ENCODE results near the gene SIL1.
"Not testable (repeated sequence)": the region's sequence is repeated elsewhere in the genome, so short reads cannot be mapped to it uniquely, and the experiment has no call there.

Gene SIL1

GRCh38 chr5:139138109-139138508 is 60.1 kb downstream of the SIL1 start:
- no peak for DNase-seq

- DNase-seq: no peak
These were observed 60.5 kb downstream of the SIL1 start for GRCh38 chr5:139137697-139138096.

- DNase-seq: no peak
These were observed 63.3 kb downstream of the SIL1 start for GRCh38 chr5:139134906-139135305.

DNA sequence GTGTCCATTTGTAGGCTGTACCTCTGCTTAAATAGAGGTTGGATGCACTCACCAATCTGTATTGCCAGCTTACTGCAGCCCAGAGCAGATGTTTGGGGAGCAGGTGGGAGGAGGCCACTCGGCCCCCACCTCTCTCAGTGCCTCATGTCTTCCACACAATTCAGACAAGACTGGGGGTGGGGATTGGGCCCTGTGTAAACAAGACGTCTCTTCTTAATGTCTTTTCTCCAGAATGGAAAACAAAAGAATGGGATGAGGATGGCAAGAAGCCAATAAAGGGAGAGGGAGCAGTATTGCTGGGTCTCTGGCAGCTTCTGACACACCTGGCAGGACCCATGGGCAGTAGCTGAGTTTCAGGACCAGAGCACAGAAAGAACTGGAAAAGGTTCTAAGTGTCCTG is 64.9 kb downstream of the SIL1 start:
- no peak for DNase-seq

DNA sequence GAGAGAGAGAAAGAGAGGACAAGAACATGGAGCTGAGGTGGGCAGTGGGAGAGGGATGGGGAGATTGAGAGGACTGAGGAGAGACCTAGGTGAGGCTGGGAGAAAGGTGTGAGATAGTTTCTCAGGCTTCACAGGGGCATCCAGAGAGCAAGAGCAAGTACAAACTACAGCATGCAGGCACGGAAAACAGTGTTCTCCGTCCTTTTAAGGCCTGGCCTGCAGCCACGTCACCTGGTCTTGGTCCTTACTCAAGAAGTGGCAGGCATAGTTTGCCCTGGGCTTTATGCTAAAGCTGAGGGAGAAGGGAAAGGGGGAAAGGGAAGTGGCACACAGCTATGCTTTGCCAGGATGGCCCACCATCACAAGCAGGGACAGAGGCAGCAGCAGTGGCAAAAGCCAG is 65.7 kb downstream of the SIL1 start:
- DNase-seq: no peak

- DNase-seq: peak; percentile 21
These were observed 66.2 kb downstream of the SIL1 start for GRCh38 chr5:139131921-139132432.

DNA sequence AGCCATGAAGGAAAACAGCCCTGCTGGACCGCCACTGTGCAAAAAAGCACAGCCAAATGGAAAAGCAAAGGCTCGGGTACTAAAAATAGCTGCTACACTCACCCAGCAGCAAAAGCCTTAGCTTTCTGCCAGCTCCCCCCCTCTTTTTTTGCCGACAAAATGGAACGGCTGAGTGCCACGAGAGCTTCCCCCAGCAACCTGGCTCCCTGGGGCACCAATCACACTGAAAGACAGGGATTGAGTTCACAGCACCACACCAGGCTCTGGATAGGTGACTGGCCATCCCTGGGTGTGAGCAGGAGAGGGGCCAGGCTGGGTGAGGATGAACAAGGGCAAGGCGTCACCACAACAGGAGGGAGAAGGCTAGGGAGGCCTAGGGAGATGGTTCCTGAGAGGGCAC is 66.7 kb downstream of the SIL1 start:
- DNase-seq: no peak

DNA sequence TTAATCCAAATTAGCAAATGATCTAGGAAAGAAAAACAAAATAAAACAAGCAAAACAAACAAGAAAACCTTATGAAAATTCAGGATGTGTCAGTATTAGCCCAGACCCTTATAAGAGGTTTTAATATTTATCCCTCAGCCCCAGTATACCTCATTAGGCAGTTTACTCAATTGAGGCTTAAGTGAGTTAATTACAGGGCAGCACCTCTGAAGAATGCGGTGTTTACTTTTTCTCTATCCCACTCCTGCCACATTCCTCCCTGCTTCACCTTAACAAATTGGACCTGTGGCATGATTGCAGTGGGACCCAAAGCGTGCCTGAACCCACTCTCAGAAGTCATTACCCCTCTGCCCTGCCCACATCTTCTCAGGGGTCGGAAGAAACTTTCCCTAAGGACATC is 67.1 kb downstream of the SIL1 start:
- no peak for DNase-seq

DNA sequence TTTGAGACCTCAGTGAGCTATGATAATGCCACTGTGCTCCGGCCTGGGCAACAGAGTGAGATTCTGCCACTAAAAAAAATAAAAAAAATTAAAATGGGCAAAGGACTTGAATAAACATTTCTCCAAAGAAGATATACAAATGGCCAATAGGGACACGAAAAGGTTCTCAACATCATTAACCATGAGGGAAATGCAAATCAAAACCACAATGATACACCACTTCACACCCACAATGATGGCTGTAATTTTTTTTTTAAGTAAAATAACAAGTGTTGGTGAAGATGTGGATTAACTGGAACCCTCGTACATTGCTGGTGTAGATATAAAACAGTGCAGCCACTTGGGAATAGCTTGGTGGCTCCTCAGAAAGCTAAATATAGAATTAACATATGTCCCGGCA is 68.0 kb downstream of the SIL1 start:
- DNase-seq: no peak

DNA sequence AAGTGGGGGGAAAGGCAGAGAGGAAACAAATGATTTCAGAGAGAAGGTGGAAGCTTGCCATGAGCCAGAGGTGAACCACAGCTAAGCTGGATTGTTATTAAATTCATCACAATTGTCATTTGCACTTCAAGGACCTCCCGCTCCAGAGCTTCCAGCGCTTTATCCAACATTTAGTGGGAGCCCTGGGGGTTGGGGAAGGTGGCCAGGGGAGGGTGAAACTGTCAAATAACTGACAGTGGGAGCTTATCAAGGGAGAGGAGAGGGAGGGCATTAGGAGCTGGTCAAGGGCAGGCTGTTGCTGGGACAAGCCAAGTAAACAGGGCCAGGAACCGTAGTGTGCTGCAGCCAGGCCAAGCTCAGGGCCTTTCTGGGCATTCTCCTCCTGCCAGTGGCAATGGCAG is 71.5 kb downstream of the SIL1 start:
- DNase-seq: no peak

DNA sequence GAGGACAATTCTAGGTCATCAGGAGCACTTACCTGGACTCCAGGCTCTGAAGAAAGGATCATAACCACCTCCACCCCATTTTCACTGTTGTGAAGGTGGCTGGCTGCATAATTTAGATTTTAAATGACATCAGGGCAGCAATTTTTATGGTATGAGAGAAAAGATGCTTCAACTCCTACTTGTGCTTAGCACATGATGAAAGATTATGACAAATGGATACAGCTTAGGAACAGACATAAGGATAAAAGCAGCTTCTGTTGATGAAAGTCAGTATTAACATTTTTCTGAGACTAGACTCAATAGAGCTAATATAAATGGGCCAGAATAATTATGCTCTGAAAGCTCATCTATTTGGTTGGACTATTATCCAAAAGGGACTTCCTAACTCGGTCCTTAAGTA is 72.2 kb downstream of the SIL1 start:
- DNase-seq: no peak

DNA sequence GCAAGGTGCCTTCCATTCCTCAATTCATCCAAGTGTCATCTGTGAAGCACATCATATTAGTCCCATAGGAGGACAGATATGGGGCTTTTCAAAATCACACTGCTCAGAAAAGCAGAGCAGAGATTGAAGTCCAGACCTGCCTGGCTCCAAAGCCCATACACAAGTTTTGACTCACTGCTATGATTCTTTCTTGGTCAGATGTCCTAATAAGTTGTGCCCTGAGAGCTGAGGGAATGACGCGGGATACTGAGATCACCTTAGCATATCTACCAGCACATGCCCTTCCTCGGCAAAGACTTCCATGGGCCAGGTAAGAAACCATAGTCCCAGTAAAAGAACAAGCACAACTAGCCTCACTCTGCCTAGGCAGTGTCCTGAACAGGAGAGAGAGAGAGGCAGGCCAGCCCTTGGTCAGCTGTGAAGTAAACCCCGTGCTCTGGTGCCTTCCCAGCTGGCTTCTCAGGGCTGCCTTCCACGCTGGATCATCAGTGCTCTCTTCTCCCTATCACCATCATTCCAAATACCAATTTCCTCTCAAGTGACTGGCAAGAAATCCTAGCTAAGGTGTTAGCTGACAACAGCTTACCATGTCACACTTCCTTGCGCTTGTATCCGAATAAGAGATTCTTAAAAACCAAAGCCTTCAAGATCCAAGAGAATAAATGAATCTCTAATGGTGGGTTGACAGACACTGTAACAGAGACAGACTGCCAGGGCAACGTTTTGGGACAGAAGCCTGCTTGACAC is 73.2 kb downstream of the SIL1 start:
- DNase-seq: no peak

GRCh38 chr5:139121120-139121519 is 77.0 kb downstream of the SIL1 start:
- DNase-seq: no peak

DNA sequence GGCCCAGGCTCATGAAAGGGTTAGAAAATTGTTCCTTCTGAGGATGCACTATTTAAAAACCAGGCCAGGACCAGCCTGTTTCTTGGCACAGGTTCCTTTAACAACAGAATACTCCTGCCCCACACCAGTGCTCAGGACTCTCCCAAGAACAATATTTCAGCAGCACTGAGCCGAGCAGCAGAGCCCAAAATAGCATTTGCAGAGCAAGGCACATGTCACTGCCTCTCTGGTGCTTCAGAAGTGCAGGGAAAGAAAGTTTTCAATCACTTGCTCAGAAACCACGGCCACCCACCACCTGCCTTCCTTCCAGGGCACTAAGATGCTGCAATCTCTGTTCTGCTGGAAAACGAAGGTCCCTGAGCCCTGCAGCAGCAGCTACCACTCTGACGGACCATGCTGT is 77.6 kb downstream of the SIL1 start:
- DNase-seq: no peak

- no peak for DNase-seq
These were observed 79.4 kb downstream of the SIL1 start for GRCh38 chr5:139118804-139119203.

GRCh38 chr5:139117342-139117884 is 80.8 kb downstream of the SIL1 start:
- no peak for DNase-seq

GRCh38 chr5:139116100-139116655 is 82.0 kb downstream of the SIL1 start:
- DNase-seq: no peak

- no peak for DNase-seq
These were observed 84.3 kb downstream of the SIL1 start for GRCh38 chr5:139113892-139114291.

GRCh38 chr5:139112362-139112761 is 85.8 kb downstream of the SIL1 start:
- not testable (repeated sequence) for DNase-seq

GRCh38 chr5:139110526-139111168 is 87.5 kb downstream of the SIL1 start:
- no peak for DNase-seq

- DNase-seq: no peak
These were observed 89.9 kb downstream of the SIL1 start for GRCh38 chr5:139108063-139108824.

DNA sequence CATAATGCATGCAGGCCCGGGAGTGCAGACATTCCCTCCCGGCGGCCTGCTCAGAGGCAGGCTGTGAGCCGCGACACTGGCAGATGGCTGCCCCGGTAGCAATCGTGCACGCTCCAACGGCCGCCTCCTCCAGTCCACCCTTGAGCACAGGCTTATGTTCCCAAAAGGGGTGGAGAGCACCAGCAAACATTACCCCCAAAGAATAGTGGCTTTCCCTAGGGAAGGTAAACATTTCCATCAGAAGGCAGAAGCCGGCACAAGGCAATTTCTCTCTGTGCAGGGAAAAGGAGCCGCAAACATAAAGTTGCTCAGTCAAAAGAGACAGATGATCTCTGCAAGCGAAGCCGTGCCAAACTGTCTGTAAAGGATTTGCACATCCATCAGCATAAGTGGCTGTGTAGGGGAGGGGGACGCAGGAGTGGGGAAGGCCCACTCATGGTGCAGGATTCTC is 92.5 kb downstream of the SIL1 start:
- DNase-seq: no peak

Measured in MV-4-11 (cell line).